Colonic mucosa (tissue), 4 donors: ENCODE measurements around the gene GREB1. TPM values are rescaled to one million over a fixed set of nuclear protein-coding genes. Genes with fewer than 3 reads are reported as not detected.

ENCODE experiments used
- DNase-seq: peaks from one replicate; pipeline ENCODE4 v3.0.0-alpha.2; 2020
- H3K27ac ChIP-seq: fragments of 200-600 bp; one replicate; pipeline ENCODE4 v1.8.0; 2021
- H3K27me3 ChIP-seq: fragments of 200-600 bp; one replicate; pipeline ENCODE4 v1.8.0; 2021
- H3K36me3 ChIP-seq: fragments of 200-600 bp; one replicate; pipeline ENCODE4 v1.8.0; 2021
- H3K4me1 ChIP-seq: fragments of 200-600 bp; one replicate; pipeline ENCODE4 v1.8.0; 2021; ENCODE audit warnings: mild to moderate bottlenecking
- H3K4me3 ChIP-seq: fragments of 200-600 bp; one replicate; pipeline ENCODE4 v1.8.0; 2021
- H3K9ac ChIP-seq, 2 donors: one replicate each; pipeline ENCODE4 v1.7.0; 2013; ENCODE audit warnings: control low read depth in 2 of 2, low read depth in 2 of 2, low read length in 2 of 2
- H3K9me3 ChIP-seq: fragments of 200-600 bp; one replicate; pipeline ENCODE4 v1.8.0; 2021
- CTCF ChIP-seq: fragments of 200-600 bp; IDR thresholded peaks from one replicate; pipeline ENCODE4 v1.8.0; 2022; ENCODE audit warnings: antibody characterized with exemption, mild to moderate bottlenecking
- intact Hi-C: fragments of 100-400 bp; cut with DNase I; formaldehyde crosslinking; loops from one replicate; pipeline ENCODE4 v1.14.1; 2022
- total RNA-seq, 2 donors: library from RNA; stranded (reverse); fragmentation: NEBNext Ultra II Directional in 1 of 2; extraction: Animal tissue kit (Norgen Biotek cat#: 25700) in 1 of 2; gene quantifications; one replicate each; pipeline ENCODE4 v1.2.1, GENCODE V29; 2021
- donor health status: healthy.
- donor health status: DM: no; HTN: no; CAD: no.
- donor health status: DM: no; HTN: no; CAD: no.

Gene GREB1
- total RNA-seq, 2 donors from 2014 or later = 0.77 to 1.1 TPM

GRCh38 chr2:11534071-11534745 lies 363 bp downstream of the GREB1 start:
- no peak overlapping the region for H3K27ac ChIP-seq
- no peak overlapping the region for H3K4me3 ChIP-seq
- no peak for DNase-seq
- H3K9me3 ChIP-seq = no peaks in the 10 kb centered on the region
- intact Hi-C loops = no loop called here
- H3K36me3 ChIP-seq = no peaks in the 10 kb centered on the region
- H3K27me3 ChIP-seq = no peaks in the 10 kb centered on the region
- no peak overlapping the region for H3K9ac ChIP-seq
- no peak for TF ChIP-seq CTCF
- peaks cover 4% of the 10 kb centered on the region for H3K4me1 ChIP-seq

GRCh38 chr2:11534746-11535484 lies 1.1 kb downstream of the GREB1 start:
- Histone ChIP-seq H3K4me1 (peaks cover 4% of the 10 kb centered on the region), H3K36me3 (no peaks in the 10 kb centered on the region), H3K9ac (no peak overlapping the region), H3K9me3 (no peaks in the 10 kb centered on the region), H3K27me3 (no peaks in the 10 kb centered on the region), H3K4me3 (no peak overlapping the region), H3K27ac (no peak overlapping the region)
- no peak for DNase-seq
- TF ChIP-seq CTCF = no peak
- intact Hi-C loops = no loop called here

- TF ChIP-seq CTCF = no peak
- Histone ChIP-seq H3K9ac (no peak overlapping the region), H3K27ac (no peak overlapping the region), H3K36me3 (no peaks in the 10 kb centered on the region), H3K4me1 (peaks cover 4% of the 10 kb centered on the region), H3K9me3 (no peaks in the 10 kb centered on the region), H3K27me3 (no peaks in the 10 kb centered on the region), H3K4me3 (no peak overlapping the region)
- DNase-seq = no peak
- intact Hi-C loops = no loop called here
Measured at GRCh38 chr2:11535899-11536344, 2.1 kb downstream of the GREB1 start.

GRCh38 chr2:11537951-11538350 lies 4.1 kb downstream of the GREB1 start:
- Histone ChIP-seq H3K4me1 (peaks cover 4% of the 10 kb centered on the region), H3K27ac (no peak overlapping the region), H3K36me3 (no peaks in the 10 kb centered on the region), H3K9ac (no peak overlapping the region), H3K27me3 (no peaks in the 10 kb centered on the region), H3K9me3 (no peaks in the 10 kb centered on the region), H3K4me3 (no peak overlapping the region)
- TF ChIP-seq CTCF = no peak
- intact Hi-C loops = no loop called here
- DNase-seq = no peak

- DNase-seq = no peak
- H3K9ac ChIP-seq = no peak overlapping the region
- H3K27me3 ChIP-seq = no peaks in the 10 kb centered on the region
- no peak overlapping the region for H3K4me3 ChIP-seq
- no peaks in the 10 kb centered on the region for H3K9me3 ChIP-seq
- no peaks in the 10 kb centered on the region for H3K4me1 ChIP-seq
- no peak overlapping the region for H3K27ac ChIP-seq
- intact Hi-C loops = no loop called here
- TF ChIP-seq CTCF = no peak
- no peaks in the 10 kb centered on the region for H3K36me3 ChIP-seq
Measured at GRCh38 chr2:11539317-11540147, 5.7 kb downstream of the GREB1 start.
